Body of pancreas (tissue), 4 donors: ENCODE data around the gene MUSTN1. TPM values are rescaled to one million over a fixed set of nuclear protein-coding genes. Genes with fewer than 3 reads are reported as not detected.

Experiments used
- ATAC-seq: fragments of 150-250 bp; one replicate; pipeline ENCODE4 v1.9.1; 2016
- DNase-seq, 4 donors: peaks; one replicate each; pipeline ENCODE4 v3.0.0-alpha.2; 2019
- H3K27ac ChIP-seq, 4 donors: fragments of 200-600 bp; sonication (generic); 1 replicate in 3 of 4; 2 replicates in 1 of 4; pipeline versions ENCODE4 v1.5.1 to v1.6.1; 2016 to 2019; ENCODE audit warnings: mild to moderate bottlenecking in 1 of 4, mixed read lengths in 1 of 4, moderate library complexity in 1 of 4
- H3K27me3 ChIP-seq, 2 donors: fragments of 200-600 bp; sonication (generic); one replicate each; pipeline ENCODE4 v1.6.0; 2016; ENCODE audit warnings: mild to moderate bottlenecking in 1 of 2
- H3K36me3 ChIP-seq, 2 donors: fragments of 200-600 bp; sonication (generic); replicated peaks in 1 of 2; 2 replicates each; pipeline ENCODE4 v1.5.1; 2016; ENCODE audit warnings: low read depth in 2 of 2; ENCODE audit not compliant: insufficient read depth in 1 of 2
- H3K4me1 ChIP-seq: fragments of 200-600 bp; sonication (generic); one replicate; pipeline ENCODE4 v1.6.0; 2016
- H3K4me3 ChIP-seq, 2 donors: fragments of 200-600 bp; sonication (generic); 1 replicate in 1 of 2; 2 replicates in 1 of 2; pipeline ENCODE4 v1.5.1; 2016 to 2019
- H3K9me3 ChIP-seq, 3 donors: fragments of 200-600 bp; sonication (generic); 1 replicate in 2 of 3; 2 replicates in 1 of 3; pipeline ENCODE4 v1.5.1; 2016
- CTCF ChIP-seq, 7 experiments: fragments of 450-650 bp in 4 of 7; fragments of 200-600 bp in 3 of 7; sonication (generic) in 3 of 7; IDR thresholded peaks; one replicate each; pipeline ENCODE4 v1.5.1; 2016 to 2019; ENCODE audit warnings: antibody characterized with exemption in 7 of 7
- POLR2A ChIP-seq, 3 donors: fragments of 450-650 bp; IDR thresholded peaks; one replicate each; pipeline ENCODE4 v1.6.1; 2016; ENCODE audit warnings: antibody characterized with exemption in 3 of 3, mild to moderate bottlenecking in 2 of 3
- WGBS, 2 donors: methylation state at CpG; one replicate each; pipeline ENCODE4 v1.1.5; 2017; 5-methylcytosine and 5-hydroxymethylcytosine counted together
- intact Hi-C: fragments of 100-400 bp; cut with DNase I; formaldehyde crosslinking; loops from one replicate; pipeline ENCODE4 v1.15.1; 2023
- total RNA-seq, 2 donors: library from RNA; depleted of rRNA; stranded (reverse); fragments of >200 nt; gene quantifications; one replicate each; pipeline ENCODE4 v1.1.0, GENCODE V29; 2016

The MUSTN1 gene
- total RNA-seq, 2 donors from 2014 or later: 3.9 TPM; not detected in 1

GRCh38 chr3:52789746-52790040, 45.1 kb downstream of the MUSTN1 start:
- intact Hi-C loops: no loop called here
- ATAC-seq (no peak), DNase-seq (no peak)
- Histone ChIP-seq H3K36me3 (no peaks in the 10 kb centered on the region), H3K4me1 (no peaks in the 10 kb centered on the region), H3K4me3 (no peak overlapping the region), H3K27me3 (no peaks in the 10 kb centered on the region), H3K27ac (no peak overlapping the region), H3K9me3 (no peaks in the 10 kb centered on the region)
- TF ChIP-seq CTCF (IDR thresholded peaks at IDR 0.05): no peak
- TF ChIP-seq POLR2A (IDR thresholded peaks at IDR 0.05): no peak
- 91% methylated on average over 5 of the region's 6 CpGs; no CpG with 5 or more reads in 1 of the 2 donors for WGBS, 2 donors

GRCh38 chr3:52788890-52789745, 45.7 kb downstream of the MUSTN1 start:
- ATAC-seq: no peak
- Histone ChIP-seq H3K27me3 (no peaks in the 10 kb centered on the region), H3K27ac (no peak overlapping the region), H3K36me3 (no peaks in the 10 kb centered on the region), H3K4me1 (no peaks in the 10 kb centered on the region), H3K9me3 (no peaks in the 10 kb centered on the region), H3K4me3 (no peak overlapping the region)
- 74 to 75% methylated on average over 11 to 16 of the region's 16 CpGs for WGBS, 2 donors
- no peak for DNase-seq
- intact Hi-C loops: no loop called here
- TF ChIP-seq CTCF (IDR thresholded peaks at IDR 0.05) (no peak), POLR2A (IDR thresholded peaks at IDR 0.05) (no peak)

- Histone ChIP-seq H3K27ac (no peak overlapping the region), H3K4me3 (no peak overlapping the region), H3K9me3 (no peaks in the 10 kb centered on the region), H3K4me1 (no peaks in the 10 kb centered on the region), H3K27me3 (no peaks in the 10 kb centered on the region), H3K36me3 (no peaks in the 10 kb centered on the region)
- WGBS, 2 donors: 65 to 73% methylated on average over 14 to 16 of the region's 17 CpGs
- no peak for TF ChIP-seq CTCF (IDR thresholded peaks at IDR 0.05)
- TF ChIP-seq POLR2A (IDR thresholded peaks at IDR 0.05): no peak
- ATAC-seq (no peak), DNase-seq (no peak)
- intact Hi-C loops: no loop called here
These were observed 46.9 kb downstream of the MUSTN1 start for GRCh38 chr3:52787672-52788625.

GRCh38 chr3:52787246-52787645, 47.6 kb downstream of the MUSTN1 start:
- Histone ChIP-seq H3K4me1 (no peaks in the 10 kb centered on the region), H3K27me3 (no peaks in the 10 kb centered on the region), H3K36me3 (no peaks in the 10 kb centered on the region), H3K27ac (no peak overlapping the region), H3K4me3 (no peak overlapping the region), H3K9me3 (no peaks in the 10 kb centered on the region)
- TF ChIP-seq POLR2A (IDR thresholded peaks at IDR 0.05) (no peak), CTCF (IDR thresholded peaks at IDR 0.05) (no peak)
- ATAC-seq (no peak), DNase-seq (no peak)
- 83 to 91% methylated on average over 10 to 11 of the region's 11 CpGs for WGBS, 2 donors
- intact Hi-C loops: no loop called here
